Spleen (tissue), 7 donors: ENCODE results near the gene SUN1.

Source experiments
- POLR2A ChIP-seq, 3 donors: fragments of 450-650 bp; IDR thresholded peaks; one replicate each; pipeline ENCODE4 v1.5.1; 2017; ENCODE audit warnings: antibody characterized with exemption in 3 of 3, mild to moderate bottlenecking in 1 of 3
- POLR2AphosphoS5 ChIP-seq, 3 donors: sonication (generic); formaldehyde crosslinking; IDR thresholded peaks; one replicate each; pipeline ENCODE4 v1.5.1; 2017; ENCODE audit warnings: antibody characterized with exemption in 3 of 3
- TF ChIP-seq, protein P1 (sequence below), 11 experiments: fragments of 200-600 bp in 7 of 11; fragments of 450-650 bp in 4 of 11; sonication (generic) in 4 of 11; IDR thresholded peaks in 8 of 11; conservative IDR thresholded peaks in 3 of 11; 1 replicate in 7 of 11; 2 replicates in 4 of 11; pipeline versions ENCODE4 v1.4.0 to v1.8.0; 2016 to 2021; ENCODE audit warnings: antibody characterized with exemption in 11 of 11, inconsistent platforms in 4 of 11, mild to moderate bottlenecking in 1 of 11
- donor health status: DM: no; HTN: no; CAD: no; lungs with moderate emphysema.
- donor health status: DM: no; HTN: no; CAD: no.
- donor health status: DM: no; HTN: no; CAD: no.

GRCh38 chr7:863106-863505 lies 30.8 kb downstream of the SUN1 start:
- TF ChIP-seq, protein P1, sequence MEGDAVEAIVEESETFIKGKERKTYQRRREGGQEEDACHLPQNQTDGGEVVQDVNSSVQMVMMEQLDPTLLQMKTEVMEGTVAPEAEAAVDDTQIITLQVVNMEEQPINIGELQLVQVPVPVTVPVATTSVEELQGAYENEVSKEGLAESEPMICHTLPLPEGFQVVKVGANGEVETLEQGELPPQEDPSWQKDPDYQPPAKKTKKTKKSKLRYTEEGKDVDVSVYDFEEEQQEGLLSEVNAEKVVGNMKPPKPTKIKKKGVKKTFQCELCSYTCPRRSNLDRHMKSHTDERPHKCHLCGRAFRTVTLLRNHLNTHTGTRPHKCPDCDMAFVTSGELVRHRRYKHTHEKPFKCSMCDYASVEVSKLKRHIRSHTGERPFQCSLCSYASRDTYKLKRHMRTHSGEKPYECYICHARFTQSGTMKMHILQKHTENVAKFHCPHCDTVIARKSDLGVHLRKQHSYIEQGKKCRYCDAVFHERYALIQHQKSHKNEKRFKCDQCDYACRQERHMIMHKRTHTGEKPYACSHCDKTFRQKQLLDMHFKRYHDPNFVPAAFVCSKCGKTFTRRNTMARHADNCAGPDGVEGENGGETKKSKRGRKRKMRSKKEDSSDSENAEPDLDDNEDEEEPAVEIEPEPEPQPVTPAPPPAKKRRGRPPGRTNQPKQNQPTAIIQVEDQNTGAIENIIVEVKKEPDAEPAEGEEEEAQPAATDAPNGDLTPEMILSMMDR (IDR thresholded peaks at IDR 0.05 in 8 of 11, conservative IDR thresholded peaks at IDR 0.05 in 3 of 11): no peak
- TF ChIP-seq POLR2A (IDR thresholded peaks at IDR 0.05) (no peak), POLR2AphosphoS5 (IDR thresholded peaks at IDR 0.05) (no peak)
